CD4-positive, alpha-beta T cell treated with Interleukin-6 for 4 hours (primary cell): ENCODE results near the gene CDNF.
"Not testable (repeated sequence)": the region's sequence is repeated elsewhere in the genome, so short reads cannot be mapped to it uniquely, and the experiment has no call there.

ENCODE experiments used
- DNase-seq: peaks from one replicate; pipeline ENCODE4 v3.0.0-alpha.2; 2020; ENCODE audit warnings: mixed read lengths

CDNF gene

DNA sequence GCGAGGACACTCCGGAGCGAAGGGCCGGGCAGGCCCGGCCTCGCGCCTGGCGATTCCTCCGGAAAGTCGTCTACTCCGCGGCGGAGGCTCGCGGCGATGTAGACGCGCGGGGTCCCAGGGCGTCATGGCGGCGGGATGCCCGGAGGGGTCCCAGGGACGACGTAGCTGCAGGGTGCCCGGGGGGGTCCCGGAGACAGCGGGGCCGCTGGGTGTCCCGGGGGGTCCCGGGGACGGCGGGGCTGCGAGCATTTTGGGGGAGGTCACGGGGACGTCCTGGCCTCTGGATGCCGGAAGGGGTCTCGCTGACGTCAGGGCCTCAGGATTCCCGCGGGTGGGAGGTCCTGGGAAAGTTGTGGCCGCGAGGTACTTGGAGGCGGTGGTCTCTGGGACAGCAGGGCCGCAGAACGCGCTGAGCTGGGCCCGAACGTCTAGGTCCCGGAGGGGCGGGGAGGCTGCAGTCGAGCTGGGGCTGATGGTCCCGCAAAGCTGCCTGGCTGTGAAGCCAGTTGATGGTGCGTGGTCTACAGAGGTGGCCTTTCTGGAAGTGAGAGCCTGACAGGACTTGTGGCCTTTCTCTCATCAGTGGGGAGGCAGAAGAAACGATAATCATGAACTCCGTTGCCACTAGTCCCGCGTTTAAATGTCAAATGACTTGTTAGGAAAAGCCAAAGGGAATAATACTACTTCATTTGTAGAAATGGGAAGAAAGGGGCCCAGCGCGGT, 906 bp upstream of the CDNF start:
- DNase-seq: peak; percentile 12

DNA sequence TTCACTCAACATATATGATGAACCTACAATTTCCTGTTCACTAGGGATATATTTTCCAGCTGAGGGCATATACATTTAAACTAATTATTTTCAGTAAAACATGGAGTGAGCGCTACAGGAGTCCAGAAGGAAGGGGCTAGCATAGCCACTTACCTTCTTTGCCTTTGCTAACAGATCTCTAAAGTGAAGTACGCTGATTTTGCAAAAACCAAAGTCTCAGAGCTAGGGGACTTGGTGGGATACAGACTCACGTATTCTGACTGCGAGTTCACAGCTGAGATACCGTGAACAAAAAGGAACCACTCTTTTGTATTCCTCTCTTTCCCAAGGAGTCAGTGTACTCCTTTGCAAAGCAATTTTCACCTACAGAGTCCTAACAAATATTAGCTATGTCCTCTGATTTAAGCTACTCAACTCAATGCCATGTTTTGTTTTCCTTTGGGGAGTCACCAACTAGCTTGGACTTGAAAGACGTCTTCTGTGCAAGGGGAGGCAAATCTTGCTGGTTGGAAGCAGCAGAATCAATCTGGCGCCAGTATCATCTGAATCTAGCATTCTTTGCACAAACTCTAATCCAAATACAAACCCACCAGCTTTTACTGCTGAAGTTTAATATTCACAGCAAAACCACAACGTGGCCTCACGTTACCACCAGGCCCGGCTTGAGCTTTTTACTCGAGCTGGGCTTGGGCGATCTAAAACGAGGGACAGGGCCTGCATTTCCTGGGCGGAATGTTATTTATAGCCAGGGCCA, 657 bp downstream of the CDNF start:
- no peak for DNase-seq

DNA sequence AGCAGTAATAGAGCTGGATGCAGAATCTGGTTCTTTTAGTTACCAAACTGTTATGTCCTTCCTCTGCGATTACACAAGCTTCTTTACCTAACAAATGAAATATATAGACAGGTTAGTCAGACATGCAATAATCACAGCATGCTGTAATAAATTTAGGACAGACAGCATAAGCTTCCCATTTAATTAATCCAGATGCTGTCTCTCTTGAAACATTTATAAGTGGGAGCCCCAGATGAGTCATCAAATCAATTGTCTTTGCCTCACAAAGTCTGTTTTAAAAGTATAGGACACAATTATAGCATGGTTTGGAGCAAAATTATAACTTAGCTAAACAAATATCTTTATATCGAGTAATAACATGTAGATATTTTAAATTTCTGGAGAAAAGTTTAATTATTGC, 1.6 kb downstream of the CDNF start:
- no peak for DNase-seq

DNA sequence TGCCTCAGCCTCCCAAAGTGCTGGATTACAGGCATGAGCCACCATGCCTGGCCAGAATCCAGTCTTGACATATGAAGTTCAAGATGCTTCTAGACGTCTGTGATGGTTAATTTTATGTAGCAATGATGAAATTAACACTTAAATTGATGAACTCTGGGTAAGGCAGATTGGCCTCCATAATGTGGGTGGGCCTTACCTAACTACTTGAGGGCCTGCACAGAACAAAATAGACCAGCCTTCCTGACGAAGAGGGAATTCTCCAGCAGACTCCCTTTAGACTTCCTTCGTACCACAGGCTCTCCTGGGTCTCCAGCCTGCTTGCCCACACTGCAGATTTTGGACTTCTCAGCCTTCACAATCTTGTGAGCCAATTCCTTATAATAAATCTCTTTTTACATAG, 4.7 kb downstream of the CDNF start:
- no peak for DNase-seq

DNA sequence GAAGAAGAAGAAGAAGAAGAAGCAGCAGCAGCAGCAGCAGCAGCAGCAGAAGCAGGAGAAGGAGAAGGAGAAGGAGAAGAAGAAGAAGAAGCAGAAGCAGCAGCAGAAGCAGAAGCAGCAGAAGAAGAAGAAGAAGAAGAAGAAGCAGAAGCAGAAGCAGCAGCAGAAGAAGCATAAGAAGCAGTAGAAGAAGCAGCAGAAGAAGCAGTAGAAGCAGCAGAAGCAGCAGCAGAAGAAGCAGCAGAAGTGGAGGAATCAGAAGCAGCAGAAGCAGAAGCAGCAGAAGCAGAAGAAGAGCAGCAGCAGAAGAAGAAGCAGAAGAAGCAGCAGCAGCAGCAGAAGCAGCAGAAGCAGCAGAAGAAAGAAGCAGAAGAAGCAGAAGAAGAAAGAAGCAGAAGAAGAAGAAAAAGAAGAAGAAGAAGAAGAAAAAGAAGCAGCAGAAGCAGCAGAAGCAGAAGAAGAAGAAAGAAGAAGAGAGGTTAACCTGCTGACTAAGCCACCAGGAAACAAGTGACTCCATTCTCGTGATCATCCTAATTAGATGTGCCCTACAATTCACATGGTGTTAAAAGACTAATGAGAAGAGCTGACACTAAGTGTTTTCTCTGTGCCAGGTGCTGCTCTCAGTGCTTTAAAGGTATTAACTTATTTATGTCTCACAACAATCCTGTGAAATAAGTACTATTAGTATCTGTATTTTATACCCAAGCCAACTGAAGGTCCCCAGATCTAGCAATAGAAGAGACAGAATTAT, 11.6 kb downstream of the CDNF start:
- DNase-seq: no peak

DNA sequence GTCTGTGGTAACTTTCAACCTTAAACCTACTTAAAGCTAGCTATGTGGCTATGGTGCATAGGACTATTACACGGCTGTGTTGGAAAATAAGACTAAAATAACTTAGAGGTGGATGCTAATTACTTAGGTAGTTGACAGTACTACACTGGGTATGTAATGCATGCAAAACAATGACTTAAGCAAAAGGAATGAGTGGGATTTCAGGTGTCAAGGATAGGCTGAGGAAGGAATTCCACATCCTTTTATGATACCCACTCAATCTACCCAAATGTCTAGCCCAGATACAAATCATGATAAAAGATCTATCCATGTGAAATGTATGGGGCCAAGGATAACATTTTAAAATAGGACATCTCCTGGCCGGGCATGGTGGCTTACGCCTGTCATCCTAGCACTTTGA, 13.9 kb downstream of the CDNF start:
- DNase-seq: no peak

DNA sequence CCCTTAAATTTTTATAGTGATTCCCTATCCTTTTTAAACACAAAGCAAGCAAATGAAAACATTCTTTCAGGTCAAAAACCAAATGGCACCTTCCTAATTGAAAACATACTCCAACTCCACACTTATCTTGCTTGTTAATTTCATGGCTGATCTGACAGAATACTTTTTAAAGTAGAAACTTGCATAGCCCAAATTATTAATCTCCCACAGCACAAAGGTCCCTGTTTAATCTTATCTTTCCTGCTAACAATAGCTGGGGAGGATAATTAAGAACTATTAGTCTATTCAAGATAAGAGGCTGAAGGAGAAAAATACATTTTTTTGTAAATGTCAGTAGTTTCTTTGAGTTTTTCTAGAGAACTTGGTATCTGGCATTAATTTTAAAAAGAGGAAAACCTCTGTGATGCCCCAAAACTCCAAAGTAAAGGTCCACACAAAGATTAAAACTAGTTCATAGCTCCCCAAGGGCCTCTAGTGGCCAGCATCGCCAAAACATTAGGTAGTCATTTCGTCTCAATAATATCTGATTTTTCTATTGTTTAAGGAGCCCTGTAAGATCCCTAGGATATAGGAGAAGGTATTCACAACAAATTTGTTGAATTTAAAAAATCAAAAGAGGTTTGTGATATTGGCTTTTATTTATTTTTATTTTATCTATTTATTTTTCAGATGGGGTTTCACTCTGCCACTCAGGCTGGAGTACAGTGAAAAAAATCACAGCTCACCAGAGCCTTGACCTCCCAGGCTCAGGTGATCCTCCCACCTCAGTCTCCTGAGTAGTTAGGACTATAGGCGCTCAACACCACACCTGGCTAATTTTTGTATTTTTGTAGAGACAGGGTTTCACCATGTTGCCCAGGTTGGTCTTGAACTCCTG, 14.7 kb downstream of the CDNF start:
- peak; percentile 62 for DNase-seq

DNA sequence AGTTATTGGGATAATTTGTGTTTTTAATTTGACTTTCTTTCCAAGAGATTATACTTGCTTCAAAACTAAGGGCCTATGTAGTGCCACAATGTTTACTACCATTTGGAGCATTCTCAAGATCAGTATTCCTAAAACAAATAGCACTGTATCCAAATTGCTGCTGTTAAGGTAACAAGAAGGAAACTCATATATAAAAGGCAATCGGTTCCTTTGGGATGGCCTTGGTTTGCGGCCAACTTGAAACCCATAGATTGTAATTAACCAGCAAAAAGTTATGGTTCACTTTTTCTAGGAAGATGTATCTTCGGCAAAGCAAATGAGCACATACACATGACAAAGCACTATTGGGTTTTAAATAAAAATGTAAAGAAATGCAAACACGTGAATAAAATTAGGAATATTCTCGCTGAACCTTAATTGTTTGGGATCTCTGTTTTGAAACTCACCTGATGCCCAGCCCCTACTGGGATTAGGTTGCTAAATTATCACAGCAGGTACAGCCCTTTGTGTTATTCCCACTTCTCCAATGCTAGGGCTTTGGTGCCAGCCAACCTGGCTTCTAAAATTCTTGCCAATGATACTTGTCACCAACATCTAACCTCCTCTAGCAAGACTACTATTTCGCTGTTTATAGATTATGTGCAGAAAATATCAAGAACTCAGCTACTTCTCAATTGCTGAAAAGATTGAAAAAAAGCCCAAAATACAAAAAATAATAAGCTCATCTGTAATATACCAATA, 16.0 kb downstream of the CDNF start:
- DNase-seq: no peak

DNA sequence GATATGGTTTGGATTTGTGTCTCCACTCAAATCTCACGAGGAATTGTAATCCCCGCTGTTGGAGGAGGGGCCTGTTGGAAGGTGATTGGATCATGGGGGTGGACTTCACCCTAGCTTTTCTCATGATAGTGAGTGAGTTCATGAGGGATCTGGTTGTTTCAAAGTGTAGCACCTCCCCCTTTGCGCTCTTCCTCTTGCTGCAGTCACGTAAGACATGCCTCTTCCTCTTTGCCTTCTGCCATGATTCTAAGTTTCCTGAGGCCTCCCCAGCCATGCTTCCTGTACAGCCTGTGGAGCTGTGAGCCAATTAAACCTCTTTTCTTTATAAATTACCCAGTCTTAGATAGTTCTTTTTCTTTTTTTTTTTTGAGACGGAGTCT, 17.1 kb downstream of the CDNF start:
- no peak for DNase-seq

DNA sequence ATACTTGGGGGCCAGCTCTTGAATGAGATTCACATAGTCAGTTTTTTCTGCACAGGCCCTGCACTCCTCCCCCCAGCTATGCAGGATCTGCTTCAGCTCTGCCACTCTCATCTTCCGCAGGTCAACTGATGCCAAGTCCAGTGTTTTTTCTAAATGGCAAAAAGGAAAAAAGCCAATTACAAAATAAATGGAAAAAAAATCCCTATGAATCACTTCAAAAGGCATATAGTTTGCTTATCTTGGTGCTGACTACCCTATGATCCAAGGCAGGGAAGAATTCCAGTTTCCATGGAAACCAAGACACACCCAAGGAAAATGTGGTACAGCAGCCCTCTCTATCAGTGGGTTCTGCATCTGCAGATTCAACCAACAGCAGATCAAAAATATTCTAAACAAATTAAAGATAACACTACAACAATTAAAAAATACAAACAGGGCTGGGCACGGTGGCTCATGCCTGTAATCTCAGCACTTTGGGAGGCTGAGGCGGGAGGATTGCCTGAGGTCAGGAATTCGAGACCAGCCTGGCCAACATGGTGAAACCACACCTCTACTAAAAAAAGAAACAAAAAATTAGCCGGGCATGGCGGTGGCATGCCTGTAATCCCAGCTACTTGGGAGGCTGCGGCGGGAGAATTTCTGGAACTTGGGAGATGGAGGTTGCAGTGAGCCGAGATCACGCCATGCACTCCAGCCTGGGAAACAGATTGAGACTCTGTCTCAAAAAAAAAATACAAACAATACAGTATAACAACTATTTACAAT, 17.6 kb downstream of the CDNF start:
- no peak for DNase-seq

DNA sequence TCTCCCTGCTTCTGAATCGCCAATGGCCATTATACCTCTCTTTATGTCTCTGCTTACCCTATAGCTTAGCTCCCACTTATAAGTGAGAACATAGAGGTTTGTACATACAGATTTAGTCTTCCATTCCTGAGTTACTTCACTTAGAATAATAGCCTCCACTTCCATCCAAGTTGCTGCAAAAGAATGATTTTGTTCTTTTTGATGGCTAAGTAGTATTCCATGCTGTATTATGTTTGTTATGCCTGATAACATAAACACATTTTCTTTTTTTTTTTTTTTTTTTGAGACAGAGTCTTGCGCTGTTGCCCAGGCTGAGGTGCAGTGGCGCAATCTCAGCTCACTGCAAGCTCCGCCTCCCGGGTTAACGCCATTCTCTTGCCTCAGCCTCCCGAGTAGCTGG, 21.1 kb downstream of the CDNF start:
- not testable (repeated sequence) for DNase-seq

DNA sequence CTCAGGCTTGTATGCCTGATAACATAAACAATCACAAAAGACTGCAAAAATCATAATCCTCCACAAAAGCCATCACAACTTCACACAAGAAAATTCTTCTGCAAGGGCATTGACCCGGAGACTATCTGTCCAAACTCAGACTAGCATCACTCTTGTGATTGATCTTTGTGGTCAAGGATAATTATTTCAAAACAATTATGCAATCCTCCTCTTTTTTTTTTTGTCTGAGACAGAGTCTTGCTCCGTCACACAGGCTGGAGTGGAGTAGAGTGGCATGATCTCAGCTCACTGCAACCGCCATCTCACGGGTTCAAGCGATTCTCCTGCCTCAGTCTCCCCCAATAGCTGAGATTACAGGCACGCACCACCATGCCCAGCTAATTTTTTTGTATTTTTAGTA, 22.2 kb downstream of the CDNF start:
- no peak for DNase-seq

DNA sequence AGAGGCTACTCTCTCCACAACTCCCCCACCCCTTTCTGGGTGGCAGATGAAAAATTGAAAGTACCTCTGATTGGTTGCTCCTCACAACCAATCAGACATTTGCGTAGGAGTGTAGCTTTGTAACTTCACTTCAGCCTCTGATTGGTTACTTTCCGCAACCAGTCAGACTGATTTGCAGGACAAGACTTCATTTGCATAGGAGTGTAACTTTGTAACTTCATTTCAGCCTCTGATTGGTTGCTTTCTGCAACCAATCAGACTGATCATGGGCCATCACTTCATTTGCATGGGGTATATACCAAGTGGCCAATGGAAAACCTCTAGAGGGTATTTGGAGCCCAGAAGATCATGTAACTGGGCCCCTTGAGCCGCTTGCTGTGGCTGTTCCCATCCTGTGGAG, 25.6 kb downstream of the CDNF start:
- DNase-seq: no peak

DNA sequence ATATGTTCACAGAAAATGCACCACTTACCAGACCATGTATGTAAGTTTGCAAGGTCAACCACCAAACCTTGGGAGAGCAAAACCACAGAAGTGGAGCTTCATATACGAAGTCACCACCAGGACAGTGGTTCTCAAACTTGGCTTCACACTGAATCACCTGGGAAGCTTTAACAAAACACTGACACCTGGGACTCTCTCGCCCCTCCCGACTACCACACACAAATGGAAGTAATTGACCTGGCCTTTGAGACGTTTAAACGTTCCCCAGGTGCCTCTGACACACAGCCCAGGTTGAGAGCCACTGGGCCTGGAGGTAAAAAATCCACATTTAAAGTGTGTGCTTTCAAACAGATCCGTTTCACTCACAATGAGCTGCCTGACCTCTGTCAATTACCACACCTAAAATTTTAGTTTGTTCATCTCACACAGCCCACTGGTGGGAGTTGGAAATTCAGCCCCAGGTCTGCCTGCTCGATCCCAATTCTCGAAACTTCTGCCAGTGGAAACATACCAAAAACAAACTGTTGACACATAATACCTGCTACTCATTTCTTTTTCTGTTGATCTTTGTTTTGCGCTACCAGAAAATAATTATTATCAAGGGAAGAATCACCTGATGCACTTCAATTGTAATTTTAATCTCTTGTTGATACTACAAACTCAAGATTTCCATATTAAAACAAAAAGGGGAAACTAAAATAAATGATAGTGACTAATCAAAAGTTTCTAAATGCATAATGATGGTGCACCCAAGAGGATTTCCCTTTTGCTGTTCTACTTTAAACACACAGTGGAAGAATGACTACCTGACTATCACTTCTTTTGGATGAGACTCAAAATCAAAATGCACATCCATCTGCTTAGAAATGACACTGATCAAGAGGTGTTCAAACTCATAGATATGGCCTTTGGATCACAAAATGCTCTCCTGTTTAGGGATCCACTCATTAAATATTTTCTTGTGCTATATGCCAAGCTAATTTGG, 26.6 kb downstream of the CDNF start:
- no peak for DNase-seq

DNA sequence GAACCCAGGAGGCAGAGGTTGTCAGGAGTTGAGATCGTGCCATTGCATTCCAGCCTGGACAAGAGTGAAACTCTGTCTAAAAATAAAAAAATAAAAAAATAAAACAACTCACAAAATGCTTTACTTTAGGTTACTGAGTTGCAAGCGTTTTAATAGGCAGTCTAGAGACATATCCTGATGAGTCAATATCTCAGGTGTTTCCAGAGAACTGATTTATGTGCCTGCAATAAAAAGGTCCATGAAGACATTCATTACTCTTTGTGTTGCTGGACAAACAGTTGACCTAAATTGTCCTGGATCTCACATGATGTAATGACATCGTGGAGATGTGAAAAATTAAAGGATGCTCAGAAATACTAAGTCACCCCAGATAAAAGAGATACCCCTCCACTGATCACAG, 31.5 kb downstream of the CDNF start:
- no peak for DNase-seq

DNA sequence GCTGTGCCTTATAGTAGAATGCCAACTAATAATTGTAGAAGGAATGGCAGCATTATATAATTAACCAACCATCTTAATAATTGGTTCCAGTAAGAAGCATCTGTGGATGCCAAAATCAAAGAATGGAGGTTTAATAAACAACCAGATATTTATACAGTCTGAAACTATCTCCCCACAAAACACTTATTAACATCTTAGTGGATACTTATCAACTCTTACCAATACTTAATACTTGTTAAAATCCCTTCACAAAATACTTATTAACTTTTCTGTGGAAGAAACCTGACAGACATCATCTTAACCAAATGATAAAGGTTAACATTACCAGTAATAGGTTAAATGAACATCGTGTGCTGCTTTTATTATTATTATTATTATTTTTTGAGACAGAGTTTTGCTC, 34.0 kb downstream of the CDNF start:
- DNase-seq: no peak

DNA sequence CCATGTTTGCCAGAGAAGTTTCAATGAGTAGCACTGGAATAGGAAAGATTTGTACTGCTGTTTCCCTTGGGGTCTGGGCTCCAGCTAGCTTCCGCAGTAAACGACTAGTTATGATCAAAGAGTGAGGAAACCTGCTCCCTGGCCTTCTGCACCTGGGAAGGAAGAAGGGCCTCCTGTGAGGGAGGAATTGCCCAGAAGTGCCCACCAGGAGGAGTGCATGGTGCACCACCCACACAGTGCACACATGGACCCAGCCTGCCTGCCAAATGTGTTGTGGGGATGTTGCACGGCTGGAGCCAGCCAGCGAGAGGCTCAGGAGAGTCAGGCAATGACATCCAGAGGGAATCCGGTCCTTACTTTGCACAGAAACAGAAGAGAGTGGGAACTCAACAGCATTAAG, 36.1 kb downstream of the CDNF start:
- peak; percentile 5 for DNase-seq

DNA sequence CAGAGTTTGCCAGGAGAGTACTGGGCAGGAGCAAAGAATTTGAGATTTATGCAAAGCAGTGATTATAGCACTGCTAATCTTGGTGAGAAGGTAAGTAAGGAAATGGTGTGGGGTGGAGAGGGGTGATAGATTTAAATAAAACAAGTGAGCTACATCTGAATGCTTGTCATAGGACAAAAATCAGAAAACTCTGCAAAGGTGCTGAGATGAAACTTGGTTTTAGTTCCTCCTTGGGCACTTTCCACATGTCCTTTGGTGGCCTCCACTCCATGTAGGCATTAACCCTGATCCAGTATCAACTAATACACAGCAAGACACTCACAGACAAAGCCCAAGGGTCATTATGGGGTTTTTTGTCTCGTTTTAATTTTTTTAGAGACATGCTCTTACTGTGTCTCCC, 37.4 kb downstream of the CDNF start:
- no peak for DNase-seq

DNA sequence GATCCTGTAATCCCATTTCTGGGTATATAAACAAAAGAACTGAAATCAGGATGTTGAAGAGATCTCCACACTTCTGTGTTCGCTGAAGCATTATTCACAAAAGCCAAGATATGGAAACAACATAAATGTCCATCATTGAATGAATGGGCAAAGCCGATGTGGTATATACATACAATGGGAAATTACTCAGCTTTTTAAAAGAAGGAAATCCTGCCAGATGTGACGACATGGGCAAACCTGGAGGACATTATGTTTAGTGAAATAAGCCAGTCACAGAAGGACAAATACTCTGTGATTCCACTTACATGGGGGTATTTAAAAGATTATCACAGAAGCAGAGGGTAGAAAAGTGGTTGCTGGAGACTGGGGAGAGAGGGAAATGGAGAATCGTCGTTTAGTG, 39.2 kb downstream of the CDNF start:
- no peak for DNase-seq

DNA sequence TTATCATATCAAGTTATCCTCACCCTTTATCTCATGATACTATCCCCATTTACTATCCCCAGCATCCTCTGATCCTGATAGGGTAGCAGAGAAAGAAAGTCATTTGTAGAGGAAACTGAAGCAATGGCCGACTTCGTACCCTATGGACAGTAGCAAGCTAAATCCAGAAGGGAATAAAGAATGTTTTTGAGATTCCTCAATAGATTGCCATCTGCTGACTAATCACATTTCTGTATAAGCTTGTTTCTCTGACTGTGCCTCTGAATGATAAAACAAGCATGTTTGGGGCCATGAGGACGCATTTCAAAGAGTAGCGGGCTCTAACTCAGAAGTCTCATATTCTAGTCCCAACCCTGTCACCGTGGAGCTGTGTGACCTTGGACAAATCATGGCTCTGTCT, 49.9 kb downstream of the CDNF start:
- no peak for DNase-seq
